NCI-H524 treated with DMSO at 0.1 percent for 48 hours (cell line): ENCODE results near the gene TREML2.
"Not testable (repeated sequence)": the region's sequence is repeated elsewhere in the genome, so short reads cannot be mapped to it uniquely, and the experiment has no call there.

Experiments used
- DNase-seq: peaks from one replicate; lab custom pipeline; 2025; lab: John Stamatoyannopoulos, UW

Gene TREML2

GRCh38 chr6:41208439-41209106 lies 7.6 kb upstream of the TREML2 start:
- DNase-seq, result no peak

GRCh38 chr6:41204156-41204555 lies 3.2 kb upstream of the TREML2 start:
- no peak for DNase-seq

GRCh38 chr6:41201764-41202173 lies 820 bp upstream of the TREML2 start:
- no peak for DNase-seq

- DNase-seq, result no peak
Observed at GRCh38 chr6:41200296-41200900, 551 bp downstream of the TREML2 start.

GRCh38 chr6:41199552-41200246 lies 1.2 kb downstream of the TREML2 start:
- DNase-seq, result no peak

- no peak for DNase-seq
Observed at GRCh38 chr6:41197234-41197633, 3.7 kb downstream of the TREML2 start.

GRCh38 chr6:41194386-41194785 lies 6.6 kb downstream of the TREML2 start:
- no peak for DNase-seq

GRCh38 chr6:41193884-41194283 lies 7.1 kb downstream of the TREML2 start:
- DNase-seq, result no peak

GRCh38 chr6:41193171-41193734 lies 7.7 kb downstream of the TREML2 start:
- peak; percentile 33 for DNase-seq

GRCh38 chr6:41191569-41191968 lies 9.4 kb downstream of the TREML2 start:
- DNase-seq, result no peak

GRCh38 chr6:41190791-41191190 lies 10.2 kb downstream of the TREML2 start:
- no peak for DNase-seq

- DNase-seq, result no peak
Observed at GRCh38 chr6:41189967-41190366, 11.0 kb downstream of the TREML2 start.

GRCh38 chr6:41189046-41189445 lies 11.9 kb downstream of the TREML2 start:
- DNase-seq, result not testable (repeated sequence)

- no peak for DNase-seq
Observed at GRCh38 chr6:41187924-41188886, 12.7 kb downstream of the TREML2 start.

GRCh38 chr6:41186031-41186562 lies 14.9 kb downstream of the TREML2 start:
- DNase-seq, result no peak

- DNase-seq, result no peak
Observed at GRCh38 chr6:41184761-41185160, 16.2 kb downstream of the TREML2 start.

GRCh38 chr6:41182069-41183034 lies 18.6 kb downstream of the TREML2 start:
- DNase-seq, result peak; percentile 36

- DNase-seq, result no peak
Observed at GRCh38 chr6:41181566-41181965, 19.4 kb downstream of the TREML2 start.

- DNase-seq, result no peak
Observed at GRCh38 chr6:41179163-41179562, 21.8 kb downstream of the TREML2 start.

- no peak for DNase-seq
Observed at GRCh38 chr6:41177695-41178094, 23.3 kb downstream of the TREML2 start.
